ENCODE results near the gene AGBL1. TPM values are rescaled to one million over a fixed set of nuclear protein-coding genes. Genes with fewer than 3 reads are reported as not detected.

The AGBL1 gene
- total and polyA plus RNA-seq, 7 donors, result 0.96 to 34.8 (median 6.6) TPM

DNA sequence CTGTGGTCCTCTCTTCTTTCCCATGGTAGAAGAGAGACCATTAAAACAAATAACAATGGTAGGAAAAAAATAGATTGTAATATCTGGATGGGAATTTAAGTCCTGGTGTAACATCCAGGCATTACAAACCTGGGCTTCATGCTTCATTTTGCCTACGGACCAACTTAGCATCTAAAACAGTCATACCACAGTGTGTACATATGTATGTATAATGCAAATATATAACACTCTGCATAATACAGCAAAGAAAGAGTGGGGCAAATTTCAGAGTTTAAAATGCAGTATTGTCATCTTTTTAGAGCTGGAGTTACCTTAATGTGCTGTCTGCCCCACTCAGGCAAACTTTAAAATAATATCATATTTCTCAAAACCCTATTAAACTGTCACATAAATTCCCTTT is 298.2 kb downstream of the AGBL1 start:
- ATAC-seq, result no peak
- intact Hi-C loops (cut with DNase I), result no loop called here
- Histone ChIP-seq H3K4me3 (no peak overlapping the region), H3K27me3 (ENCODE audit: insufficient read depth in 3 of 3, low read length in 2 of 3) (no peaks in the 10 kb centered on the region), H3K4me1 (no peaks in the 10 kb centered on the region), H3K9me3 (no peaks in the 10 kb centered on the region), H3K36me3 (ENCODE audit: insufficient read depth in 1 of 2, low read depth in 1 of 2) (no peaks in the 10 kb centered on the region), H3K27ac (no peak overlapping the region)
- 87 to 89% (median 87%) methylated on average over 1 of the region's 1 CpG for WGBS, 3 donors
- no peak for DNase-seq
- TF ChIP-seq, protein P1, sequence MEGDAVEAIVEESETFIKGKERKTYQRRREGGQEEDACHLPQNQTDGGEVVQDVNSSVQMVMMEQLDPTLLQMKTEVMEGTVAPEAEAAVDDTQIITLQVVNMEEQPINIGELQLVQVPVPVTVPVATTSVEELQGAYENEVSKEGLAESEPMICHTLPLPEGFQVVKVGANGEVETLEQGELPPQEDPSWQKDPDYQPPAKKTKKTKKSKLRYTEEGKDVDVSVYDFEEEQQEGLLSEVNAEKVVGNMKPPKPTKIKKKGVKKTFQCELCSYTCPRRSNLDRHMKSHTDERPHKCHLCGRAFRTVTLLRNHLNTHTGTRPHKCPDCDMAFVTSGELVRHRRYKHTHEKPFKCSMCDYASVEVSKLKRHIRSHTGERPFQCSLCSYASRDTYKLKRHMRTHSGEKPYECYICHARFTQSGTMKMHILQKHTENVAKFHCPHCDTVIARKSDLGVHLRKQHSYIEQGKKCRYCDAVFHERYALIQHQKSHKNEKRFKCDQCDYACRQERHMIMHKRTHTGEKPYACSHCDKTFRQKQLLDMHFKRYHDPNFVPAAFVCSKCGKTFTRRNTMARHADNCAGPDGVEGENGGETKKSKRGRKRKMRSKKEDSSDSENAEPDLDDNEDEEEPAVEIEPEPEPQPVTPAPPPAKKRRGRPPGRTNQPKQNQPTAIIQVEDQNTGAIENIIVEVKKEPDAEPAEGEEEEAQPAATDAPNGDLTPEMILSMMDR (IDR thresholded peaks at IDR 0.05), result no peak

DNA sequence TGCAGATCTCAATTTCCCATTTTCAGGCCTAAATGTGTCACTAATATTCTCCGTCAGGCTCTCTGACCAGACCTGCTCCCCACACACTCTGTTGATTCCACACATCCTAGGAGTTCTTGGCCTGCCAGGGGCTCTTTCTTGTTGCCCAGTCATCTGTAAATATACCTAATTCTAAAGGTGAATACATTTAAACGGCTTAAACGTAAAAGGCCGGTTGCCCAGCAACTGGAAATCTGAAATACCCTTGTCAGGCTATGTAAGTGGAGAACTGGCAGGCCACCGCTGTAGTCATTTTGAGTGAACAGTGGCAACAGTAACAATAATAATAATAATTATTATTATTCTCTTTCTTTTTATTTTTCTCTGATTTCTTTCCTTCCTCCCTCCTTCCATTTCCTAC is 302.7 kb downstream of the AGBL1 start:
- ATAC-seq, result no peak
- H3K27me3 ChIP-seq (ENCODE audit: insufficient read depth in 3 of 3, low read length in 2 of 3), result no peaks in the 10 kb centered on the region
- H3K27ac ChIP-seq, result no peak overlapping the region
- TF ChIP-seq, protein P1 (IDR thresholded peaks at IDR 0.05), result no peak
- intact Hi-C loops (cut with DNase I), result no loop called here
- DNase-seq, result no peak
- WGBS, 3 donors, result 87 to 93% (median 89%) methylated on average over 5 of the region's 5 CpGs
- no peaks in the 10 kb centered on the region for H3K9me3 ChIP-seq
- H3K4me3 ChIP-seq, result no peak overlapping the region
- no peaks in the 10 kb centered on the region for H3K36me3 ChIP-seq (ENCODE audit: insufficient read depth in 1 of 2, low read depth in 1 of 2)
- no peaks in the 10 kb centered on the region for H3K4me1 ChIP-seq

DNA sequence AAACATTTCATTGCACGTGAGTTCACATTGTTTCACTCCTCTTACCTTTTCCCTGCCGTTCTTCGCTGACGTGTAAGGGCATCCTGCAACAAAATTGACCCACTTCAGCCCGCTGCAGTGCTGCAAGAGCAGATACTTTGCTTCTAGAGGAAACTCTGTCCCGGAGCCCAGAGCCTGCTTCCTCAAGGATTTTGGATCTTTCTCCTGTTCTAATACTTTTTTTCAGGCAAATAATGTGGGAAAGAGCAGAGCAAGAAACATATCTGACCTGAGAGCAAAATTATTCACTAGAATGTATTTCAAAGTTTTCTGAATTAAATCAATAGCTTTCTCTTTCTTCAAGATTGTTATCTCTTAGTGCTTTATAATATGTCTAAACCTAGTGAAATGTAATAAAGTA is 303.9 kb downstream of the AGBL1 start:
- TF ChIP-seq, protein P1 (IDR thresholded peaks at IDR 0.05), result no peak
- 89 to 94% (median 90%) methylated on average over 6 of the region's 6 CpGs for WGBS, 3 donors
- H3K4me3 ChIP-seq, result no peak overlapping the region
- no peaks in the 10 kb centered on the region for H3K27me3 ChIP-seq (ENCODE audit: insufficient read depth in 3 of 3, low read length in 2 of 3)
- intact Hi-C loops (cut with DNase I), result no loop called here
- no peaks in the 10 kb centered on the region for H3K9me3 ChIP-seq
- H3K4me1 ChIP-seq, result no peaks in the 10 kb centered on the region
- ATAC-seq (no peak), DNase-seq (no peak)
- no peak overlapping the region for H3K27ac ChIP-seq
- no peaks in the 10 kb centered on the region for H3K36me3 ChIP-seq (ENCODE audit: insufficient read depth in 1 of 2, low read depth in 1 of 2)

DNA sequence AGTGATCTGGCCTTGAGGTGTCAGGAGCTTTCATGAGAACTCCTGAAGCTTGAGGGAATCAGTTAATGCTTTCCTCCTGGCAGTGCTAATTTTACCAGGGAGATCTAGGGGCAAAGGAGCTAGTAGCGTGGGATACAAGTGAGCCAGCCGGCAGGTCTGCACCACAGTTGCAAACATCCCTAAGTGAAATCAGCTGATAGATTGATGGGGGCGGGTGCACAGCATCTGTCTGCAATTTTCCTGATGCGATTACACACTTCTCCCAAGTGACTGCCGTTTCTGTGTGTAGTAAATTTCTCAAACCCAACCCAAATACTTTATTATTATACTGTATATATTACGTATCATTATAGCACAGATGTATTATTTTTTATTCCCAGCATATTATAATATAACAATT is 304.5 kb downstream of the AGBL1 start:
- 49 to 55% (median 54%) methylated on average over 6 of the region's 6 CpGs for WGBS, 3 donors
- Histone ChIP-seq H3K27ac (no peak overlapping the region), H3K4me1 (no peaks in the 10 kb centered on the region), H3K4me3 (no peak overlapping the region), H3K36me3 (ENCODE audit: insufficient read depth in 1 of 2, low read depth in 1 of 2) (no peaks in the 10 kb centered on the region), H3K27me3 (ENCODE audit: insufficient read depth in 3 of 3, low read length in 2 of 3) (no peaks in the 10 kb centered on the region), H3K9me3 (no peaks in the 10 kb centered on the region)
- intact Hi-C loops (cut with DNase I), result no loop called here
- DNase-seq (no peak), ATAC-seq (no peak)
- TF ChIP-seq, protein P1 (IDR thresholded peaks at IDR 0.05), result no peak

DNA sequence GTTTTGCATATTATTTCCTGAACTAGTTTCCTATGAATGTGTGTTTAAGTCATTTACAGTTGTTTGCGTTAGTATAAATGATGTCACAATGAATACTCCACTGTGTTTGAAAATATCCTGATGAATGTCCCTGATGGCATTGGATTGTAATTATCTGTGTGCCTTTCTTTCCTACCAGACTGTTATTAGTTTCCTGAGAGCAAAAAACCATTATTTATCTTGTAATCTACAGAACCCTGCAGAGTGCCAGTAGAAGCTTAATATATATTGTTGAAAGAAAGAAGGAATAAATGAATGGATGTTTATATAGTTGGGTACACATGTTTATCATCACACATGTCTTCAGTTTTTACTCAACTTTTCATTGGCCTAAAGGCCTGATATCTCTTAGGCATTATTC is 312.6 kb downstream of the AGBL1 start:
- WGBS, 3 donors, result 71 to 83% (median 76%) methylated on average over 1 of the region's 1 CpG
- intact Hi-C loops (cut with DNase I), result no loop called here
- ATAC-seq, result no peak

More for the DNA sequence above, 312.6 kb downstream of the AGBL1 start:
- TF ChIP-seq, protein P1 (IDR thresholded peaks at IDR 0.05), result no peak
- Histone ChIP-seq H3K4me1 (no peaks in the 10 kb centered on the region), H3K36me3 (ENCODE audit: insufficient read depth in 1 of 2, low read depth in 1 of 2) (no peaks in the 10 kb centered on the region), H3K4me3 (no peak overlapping the region), H3K27ac (no peak overlapping the region), H3K27me3 (ENCODE audit: insufficient read depth in 3 of 3, low read length in 2 of 3) (no peaks in the 10 kb centered on the region), H3K9me3 (no peaks in the 10 kb centered on the region)
- no peak for DNase-seq

Data from psoas muscle (tissue), 8 donors.